HS-27A (cell line): Measurements from ENCODE around the gene AKR7A3.
"Not testable (repeated sequence)": the region's sequence is repeated elsewhere in the genome, so short reads cannot be mapped to it uniquely, and the experiment has no call there.

Experiments
- DNase-seq: peaks from one replicate; pipeline ENCODE4 v3.0.0-alpha.2; 2012; ENCODE audit warnings: low read depth, missing footprints

The AKR7A3 gene

DNA sequence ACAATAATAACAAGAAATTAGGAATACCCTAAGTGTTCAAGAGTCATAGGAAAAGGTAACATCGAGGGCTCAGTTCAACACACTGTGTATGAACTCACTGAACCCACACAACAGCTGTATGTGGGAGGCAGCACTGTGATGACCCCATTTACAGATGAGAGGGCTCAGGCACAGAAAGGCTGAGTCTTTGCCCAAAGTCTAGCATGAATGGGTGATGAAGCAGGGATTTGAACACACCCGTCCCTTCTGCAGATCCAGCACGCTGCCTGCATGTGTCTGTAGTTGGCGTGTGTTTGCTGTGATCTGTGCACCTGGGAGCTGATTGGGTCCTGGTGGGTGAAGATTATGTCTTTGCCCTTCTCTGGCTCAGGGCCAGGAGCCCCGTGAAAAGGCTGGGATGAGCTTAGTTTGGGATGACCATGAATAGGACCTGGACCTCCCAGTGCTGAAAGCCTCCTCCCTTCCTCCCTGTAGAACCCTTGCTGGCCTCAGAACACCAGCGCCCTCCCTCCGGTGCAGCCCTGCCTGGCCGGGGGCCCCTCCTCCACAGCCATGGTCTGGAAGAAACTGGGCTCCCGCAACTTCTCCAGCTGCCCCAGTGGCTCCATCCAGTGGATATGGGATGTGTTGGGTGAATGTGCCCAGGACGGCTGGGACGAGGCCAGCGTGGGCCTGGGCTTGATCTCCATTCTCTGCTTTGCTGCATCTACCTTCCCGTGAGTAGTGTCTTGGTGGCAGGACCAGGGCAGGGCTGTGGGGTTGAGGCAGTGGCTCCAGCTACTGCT lies 28.7 kb upstream of the AKR7A3 start:
- DNase-seq: no peak

DNA sequence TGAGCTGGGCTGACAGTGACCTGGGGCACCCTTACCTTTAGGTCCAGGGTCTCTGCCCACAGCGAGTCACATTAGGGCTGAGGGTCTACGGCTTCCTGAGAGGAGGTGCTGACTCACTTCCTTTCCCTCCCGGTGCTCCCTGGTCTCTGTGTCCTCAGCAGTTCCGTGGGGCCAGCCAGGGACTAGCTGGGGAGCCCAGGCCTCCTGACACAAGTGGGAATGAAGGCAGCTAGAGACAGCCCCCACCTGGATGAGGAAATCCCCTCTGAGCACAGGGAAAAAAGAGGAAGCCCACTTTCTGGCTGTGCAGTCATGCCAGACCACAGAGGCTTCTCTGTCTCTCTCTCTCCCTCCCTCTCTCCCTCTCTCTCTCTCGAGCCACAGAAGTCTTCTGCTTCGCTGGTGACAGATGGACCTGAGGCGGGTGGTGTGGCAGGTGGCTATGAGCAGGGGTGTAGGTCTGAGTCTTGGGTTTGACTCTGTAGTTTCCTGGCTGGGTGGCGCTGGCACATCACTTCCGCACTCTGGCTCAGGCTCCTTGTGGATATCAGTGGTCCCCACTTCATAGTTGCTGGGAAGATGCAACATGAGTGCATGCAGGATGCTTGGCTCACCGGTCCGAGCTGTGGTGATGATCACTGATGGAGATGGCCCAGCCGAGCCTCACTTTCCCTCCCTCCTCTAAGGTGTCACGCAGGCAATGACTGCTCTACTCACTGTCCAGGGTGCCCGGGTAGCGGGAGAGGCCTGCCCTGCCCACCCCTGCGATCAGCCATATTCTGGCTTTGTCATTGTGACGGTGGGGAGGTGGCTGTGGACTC lies 27.0 kb upstream of the AKR7A3 start:
- DNase-seq: no peak

DNA sequence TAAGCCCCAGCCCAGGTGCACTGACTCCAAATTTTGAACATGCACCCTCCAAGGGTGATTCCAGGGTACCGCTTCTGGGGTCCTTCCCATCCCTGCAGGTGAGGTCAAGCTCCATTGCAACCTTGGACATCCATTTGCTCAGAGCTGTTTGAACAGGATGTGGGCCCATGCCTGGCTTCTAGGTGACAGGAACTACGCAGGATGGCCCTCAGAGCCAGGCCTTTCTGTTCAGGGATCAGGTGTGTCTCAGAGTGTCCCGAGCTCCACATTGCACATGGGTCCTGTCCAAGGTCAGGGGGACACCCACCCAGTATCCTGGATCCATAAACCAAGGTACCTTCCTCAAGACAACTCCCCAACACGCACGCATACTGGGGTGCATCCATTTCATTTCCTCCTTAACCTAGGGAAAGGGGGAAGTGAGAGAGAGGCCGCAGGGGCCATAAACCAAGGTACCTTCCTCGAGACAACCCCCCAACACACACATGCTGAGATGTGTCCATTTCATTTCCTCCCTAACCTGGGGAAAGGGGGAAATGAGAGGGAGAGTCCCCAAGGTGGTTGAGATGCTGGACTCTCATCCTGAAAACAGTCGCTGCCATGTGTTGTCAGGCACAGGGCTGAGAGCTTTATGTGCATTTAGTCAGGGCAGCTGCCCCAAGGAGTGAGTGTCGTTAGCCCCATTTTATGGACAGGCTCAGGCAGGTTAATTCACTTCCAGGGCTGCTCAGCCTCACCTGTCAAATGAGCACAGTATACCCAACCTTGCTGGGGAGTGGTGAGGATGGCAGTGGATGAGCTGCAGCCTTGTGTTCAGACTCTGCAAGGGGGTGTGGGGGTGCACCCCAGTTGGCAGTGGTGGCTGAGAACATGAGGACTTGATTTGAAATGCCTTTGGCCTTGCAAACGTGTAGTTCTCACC lies 25.7 kb upstream of the AKR7A3 start:
- no peak for DNase-seq

DNA sequence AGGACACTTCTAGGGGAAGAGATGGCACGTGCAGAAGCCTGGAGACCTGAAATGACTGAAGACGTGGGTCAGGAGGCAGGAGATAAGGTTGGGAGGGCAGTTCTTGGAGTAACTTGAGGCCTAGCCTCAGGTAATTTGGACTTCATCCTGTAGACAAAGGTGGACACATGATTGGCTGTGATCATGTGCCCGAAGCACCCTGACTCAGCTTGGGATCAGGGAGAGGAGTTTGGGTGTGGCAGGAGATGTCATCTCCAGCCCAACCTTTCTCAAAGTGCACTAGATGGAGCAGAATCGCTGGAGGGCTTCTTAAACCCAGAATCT lies 25.0 kb upstream of the AKR7A3 start:
- DNase-seq: no peak

DNA sequence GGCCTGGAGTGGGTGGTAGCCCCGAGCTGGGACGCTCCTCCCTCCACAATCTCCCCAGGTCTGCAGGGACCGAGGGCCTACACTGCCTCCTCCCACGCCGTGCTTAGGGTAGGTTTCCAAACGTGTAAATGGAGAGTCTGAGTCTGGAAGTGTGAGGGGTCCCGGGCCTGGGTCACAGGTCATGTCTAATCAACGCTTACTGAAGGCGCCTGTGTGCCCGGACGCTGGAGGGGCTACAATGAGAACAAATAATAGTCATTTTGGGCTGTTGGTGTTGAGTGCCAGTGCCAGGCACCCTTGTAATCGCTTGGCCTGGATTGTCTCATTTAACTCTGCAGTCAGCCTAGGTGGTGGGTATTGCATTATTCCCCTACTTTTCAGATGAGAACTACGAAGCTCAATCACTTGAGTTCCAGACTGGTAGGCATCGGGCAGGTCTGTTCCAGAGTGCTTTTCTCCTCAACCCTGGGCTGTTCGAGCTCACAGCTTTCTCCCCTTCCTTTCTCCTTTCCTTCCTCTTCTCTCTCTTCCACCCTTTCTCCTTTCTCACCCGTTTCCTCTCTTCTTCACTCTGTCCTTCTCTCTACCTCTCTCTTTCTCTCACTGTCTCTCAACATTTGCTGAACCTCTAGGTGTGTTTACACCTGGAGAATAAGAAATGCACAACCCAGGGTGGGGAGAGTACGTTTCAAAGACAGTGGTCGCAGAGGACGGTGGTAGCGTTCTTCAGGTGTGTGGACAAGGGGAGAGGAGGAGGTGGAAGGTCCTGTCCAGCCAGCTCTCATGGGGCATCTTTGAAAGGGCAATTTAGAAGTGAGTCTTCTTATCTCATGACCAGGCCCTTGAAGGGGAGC lies 24.4 kb upstream of the AKR7A3 start:
- DNase-seq: peak; percentile 50

DNA sequence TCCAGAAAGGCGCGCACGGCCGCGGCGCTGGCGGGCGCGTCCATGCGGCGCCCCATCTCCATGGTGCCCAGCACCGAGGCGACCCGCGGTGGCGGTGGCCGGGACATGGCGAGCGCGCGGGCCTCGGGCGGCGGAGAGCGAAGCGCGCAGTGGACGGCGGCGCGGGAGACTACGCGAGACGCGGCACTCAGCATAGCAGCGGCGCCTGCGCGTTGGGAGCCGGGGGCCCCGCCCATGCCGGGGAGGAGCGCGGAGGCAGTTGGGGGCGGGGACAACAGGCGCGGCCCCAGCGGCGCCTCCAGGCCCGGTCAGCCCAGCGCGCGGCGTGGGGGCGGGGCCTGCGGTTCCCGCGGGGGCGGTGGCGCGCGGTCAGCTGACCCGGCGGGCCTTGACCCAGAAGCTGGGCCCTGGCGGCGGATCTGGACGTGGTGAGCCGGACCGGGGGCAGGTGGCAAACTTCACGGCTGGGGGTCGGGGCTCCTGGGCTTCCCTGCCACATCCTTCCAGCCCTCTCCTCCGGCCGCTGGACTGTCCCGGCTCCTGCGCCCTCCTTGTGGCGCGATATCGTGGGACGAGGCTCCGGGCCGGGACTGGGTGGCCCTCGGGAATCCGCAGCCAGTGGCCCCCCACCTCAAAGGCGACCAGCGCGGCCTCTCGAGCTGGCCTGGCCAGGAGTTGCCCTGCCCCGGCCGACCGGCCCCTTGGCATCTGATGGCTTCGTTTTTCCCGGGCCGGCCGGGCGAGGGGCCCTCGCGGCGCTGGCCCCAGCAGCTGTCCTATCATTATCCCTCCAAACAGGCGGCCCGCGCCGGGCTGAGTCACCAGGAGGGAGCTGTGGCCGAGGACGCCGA lies 23.6 kb upstream of the AKR7A3 start, which contains the start of the genes AKR7A2 and SLC66A1:
Gene AKR7A2 (minus strand): TSS at position 214 of the 851 bp plus-strand sequence. CDS start 20 bp downstream, at position 194.
Gene SLC66A1 (plus strand): TSS at position 396 of the 851 bp plus-strand sequence. CDS start 5,352 bp downstream, outside the sequence.
- peak; percentile 62 for DNase-seq

DNA sequence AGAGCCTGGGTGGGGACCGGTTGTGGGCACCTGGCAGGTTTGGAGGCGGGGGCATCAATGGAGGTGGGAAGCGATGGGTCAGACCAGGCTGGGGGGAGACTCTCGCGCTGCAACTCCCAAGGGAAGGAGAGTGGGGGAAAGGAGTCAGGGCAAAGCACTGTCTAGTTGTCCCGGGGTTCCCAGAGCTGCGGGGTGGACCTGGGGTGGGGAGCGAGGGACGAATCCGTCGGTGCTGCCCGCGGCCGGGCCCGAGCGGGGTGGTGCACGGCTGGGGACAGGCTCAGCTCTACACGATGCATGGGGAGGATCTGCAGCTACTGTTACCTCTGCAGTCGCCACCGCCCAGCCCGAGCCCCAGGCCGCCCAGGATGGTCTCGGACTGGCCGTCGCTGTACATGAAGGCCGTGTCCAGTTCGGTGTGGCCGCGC lies 22.9 kb upstream of the AKR7A3 start:
- DNase-seq: no peak

DNA sequence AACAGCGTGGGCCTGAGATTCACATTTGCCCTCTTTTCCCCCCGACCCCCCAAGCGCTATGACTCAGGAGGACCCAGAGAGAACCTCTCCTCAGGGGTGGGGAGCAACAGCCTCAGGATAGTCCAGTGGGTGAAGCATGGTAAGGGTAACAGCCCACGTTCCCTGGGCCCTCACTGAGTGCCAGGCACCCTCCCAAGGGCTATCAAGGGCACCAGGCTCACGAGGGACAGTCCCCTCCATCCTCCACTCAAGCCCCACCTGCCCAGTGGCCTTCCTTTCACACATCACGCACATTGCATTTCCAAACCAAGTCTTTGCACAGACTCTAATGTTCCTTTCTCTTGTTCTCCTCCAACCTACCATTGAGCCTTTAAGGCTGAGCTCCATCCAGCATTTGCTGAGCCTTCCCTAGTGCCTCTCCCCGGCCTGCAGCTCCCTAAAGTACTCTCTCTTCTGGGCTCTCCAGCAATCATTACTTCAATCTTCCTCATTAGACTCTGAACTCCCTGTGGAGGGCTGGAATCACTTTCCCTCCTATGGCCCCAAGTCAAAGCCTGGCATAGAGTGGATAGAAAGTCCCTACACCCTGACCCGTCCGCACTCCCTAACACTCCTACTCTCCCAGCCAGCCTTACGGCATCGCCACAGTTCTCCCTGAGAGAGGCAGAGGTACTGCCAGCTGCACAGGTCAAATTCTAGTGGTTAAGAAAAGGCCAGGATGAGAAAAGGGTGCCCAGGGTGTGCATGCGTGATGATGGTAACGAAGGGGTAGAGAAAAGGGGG lies 22.3 kb upstream of the AKR7A3 start:
- no peak for DNase-seq

DNA sequence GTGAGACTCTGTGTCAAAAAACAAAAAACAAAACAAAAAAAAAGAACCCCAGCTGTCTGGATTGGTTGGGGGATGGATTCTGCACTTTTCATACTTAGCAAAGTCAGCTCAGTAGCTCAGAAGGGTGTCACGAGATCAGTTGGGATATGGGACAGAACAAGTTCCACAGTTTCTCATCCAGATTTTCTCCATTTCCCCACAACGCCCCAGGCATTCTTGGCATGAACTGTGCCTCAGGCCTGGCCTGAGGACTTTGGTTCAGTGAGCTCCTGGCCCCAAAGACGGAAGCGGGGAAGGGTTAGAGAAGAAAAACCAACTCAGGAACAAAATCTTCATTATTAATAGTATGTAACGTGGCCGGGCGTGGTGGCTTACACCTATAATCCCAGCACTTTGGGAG lies 21.5 kb upstream of the AKR7A3 start:
- no peak for DNase-seq

DNA sequence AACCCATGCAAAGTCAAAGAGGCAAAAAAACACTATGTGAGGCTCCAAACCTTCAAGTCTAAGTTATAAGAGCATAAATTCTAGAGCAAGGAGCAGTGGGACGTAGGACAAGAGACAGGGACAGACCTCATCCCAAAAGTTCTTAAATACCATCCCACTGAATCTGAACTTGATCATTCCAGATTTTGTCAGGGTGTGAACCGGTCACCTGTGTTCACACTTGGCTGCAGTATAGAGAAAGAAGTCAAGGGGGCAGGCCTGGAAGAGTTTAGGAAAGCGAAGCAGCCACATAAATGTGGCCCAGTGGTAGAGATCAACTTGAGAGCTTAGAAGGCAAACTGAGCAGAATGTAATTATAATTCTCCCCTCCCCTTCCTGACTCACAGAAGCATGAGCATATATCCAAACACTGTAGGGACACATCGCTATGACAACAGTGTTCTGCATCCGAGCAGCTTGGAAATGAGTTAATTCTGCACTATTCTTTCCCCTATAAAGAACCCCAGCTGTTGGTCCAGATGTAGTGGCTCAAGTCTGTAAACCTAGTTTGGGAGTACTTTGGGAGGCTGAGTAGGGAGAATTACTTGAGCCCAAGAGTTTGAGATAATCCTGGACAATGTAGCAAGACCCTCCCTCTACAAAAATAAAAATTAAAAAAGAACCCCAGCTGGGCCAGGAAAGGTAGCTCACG lies 20.7 kb upstream of the AKR7A3 start:
- DNase-seq: no peak

DNA sequence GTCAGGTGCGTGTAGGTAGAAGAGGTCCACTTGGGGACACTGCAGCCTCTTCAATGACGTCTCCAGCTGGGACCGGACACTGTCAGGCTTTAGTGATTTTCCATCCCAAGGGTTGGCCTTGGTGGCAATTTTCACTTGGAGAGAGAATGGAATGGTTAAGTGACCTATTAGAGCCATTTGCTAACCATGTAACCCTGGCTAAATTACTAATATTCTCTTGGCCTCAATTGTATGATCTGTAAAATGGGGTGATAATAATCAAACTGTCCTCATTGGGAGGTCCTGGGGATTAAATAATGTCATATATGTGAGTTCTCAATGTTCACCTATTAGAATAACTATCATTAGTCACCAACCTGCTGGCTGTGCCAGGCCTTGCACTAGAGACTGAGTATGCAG lies 19.9 kb upstream of the AKR7A3 start:
- no peak for DNase-seq

DNA sequence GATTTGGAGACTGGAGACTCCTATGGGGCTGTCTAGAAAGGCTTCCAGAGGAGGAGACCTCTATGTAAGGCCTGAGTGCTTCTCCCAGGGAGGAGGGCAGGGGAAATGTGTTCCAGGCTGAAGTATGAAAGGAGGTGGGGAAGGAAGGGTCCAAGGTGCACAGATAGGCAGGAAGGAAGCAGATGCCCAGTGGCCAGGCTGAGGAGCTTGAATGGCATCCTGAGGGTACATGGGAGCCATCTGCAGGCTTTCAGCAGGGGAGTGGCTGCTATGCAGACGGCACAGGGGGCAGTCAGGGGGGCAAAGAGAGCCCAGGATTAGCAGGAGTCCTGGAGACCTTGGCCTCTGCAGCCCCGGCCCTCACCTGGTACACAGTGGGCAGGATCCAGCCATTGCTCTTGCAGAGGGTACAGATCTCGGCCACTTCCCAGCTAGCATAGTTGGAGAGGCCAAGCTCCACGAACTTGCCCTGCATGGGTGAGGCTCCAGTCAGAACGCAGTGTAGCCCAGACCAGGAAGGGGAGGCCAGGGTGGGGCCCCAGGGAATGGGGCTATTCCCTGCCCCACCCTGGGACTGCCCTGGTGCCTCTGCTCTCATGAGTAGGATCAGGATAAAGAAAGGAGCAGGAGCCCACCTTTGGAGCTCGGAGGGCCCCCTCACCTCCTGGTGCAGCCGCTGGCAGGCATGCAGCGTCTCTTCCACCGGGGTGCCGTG lies 19.4 kb upstream of the AKR7A3 start:
- no peak for DNase-seq

DNA sequence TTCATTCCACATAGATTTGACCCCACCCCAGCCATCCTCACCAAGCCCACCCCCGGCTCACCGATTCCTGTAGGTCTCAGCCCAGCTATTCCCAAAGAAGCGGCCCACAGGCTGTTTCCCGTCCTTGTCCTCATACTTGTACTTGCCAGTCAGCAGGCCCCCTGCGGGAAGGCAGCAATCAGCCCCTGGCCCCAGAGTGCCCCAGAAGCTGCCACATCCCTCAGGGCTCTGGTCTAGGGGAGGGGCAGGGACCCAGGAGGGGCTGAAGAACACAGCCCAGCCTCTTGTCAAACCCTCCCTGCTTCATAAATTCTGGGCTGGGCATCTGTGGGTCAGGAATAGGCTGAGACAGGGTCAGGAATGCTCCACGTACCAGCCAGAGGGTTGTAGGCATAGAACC lies 18.4 kb upstream of the AKR7A3 start:
- no peak for DNase-seq

DNA sequence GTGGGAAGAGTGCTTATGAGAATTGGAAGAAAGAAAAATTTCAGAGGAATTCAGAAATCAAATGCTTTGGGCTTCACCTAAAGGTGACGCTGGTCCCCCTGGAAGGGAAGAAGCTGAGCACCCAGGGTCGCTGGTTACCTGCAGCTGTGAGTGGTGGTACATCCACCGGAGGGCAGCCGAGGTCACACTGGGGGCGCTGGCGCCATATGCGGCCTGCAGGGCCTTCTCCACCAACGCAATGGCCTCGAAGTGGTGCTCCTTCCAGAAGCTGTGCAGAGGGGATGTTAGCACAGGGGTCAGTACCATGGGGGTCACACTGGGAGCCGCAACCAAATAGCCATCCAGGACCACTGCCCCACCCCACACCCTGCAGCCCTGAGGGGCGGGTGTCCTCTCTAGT lies 17.3 kb upstream of the AKR7A3 start:
- DNase-seq: no peak

DNA sequence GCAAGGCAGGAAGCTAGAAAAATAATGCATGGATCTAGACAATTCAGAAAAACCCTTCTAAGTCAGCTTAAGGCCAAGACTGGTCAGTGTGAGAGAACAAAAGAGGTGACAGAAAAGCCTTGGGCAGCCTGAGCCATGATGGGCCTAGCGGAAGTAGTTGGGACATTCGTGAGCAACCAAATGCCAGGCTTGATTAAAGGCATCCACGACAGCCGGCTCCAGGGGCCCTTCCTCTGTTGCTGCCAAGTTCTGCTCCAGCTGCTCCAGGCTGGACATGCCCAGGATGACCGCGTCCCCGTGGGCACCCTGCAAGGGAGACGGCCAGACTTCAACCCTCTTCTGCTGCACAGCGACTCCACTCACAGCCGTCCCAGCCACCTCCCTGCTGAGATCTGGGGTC lies 15.5 kb upstream of the AKR7A3 start:
- not testable (repeated sequence) for DNase-seq

DNA sequence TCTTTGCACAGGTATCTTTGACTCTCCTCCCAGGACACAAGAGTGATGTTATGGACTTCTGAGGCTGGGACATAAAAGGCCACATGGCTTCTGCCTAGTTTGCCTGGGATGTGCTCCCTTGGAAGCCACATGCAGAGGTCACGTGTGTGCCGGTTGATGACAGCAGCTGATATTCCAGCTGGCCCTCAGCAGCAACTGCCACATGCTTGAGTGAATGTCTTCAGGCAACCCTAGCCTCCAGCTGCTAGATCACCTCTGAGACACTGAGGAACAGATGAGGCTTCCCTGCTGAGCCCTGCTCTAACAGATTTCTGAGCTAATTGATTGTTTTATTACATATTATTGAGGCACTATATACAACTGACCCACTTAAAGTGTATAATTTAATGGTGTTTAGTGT lies 11.6 kb upstream of the AKR7A3 start:
- DNase-seq: no peak

DNA sequence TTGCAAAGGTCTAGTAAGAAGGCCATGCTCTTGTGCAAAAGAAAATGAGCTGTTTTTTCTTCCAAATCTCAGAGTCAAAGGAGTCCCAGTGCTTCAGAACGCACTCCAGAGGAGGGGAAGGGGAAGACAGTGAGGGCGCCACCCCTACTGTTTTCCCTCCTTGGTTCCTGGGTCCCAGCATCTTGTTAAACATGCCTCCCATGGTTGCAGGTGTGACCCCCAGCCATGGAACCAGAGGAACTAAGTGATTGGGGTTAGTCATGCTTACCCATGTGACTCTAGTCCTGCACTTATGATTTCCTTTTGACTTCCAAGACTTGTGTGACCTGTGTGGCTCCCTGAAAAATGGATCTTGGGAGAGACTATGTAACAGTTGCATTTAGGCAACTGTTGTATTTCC lies 6.1 kb upstream of the AKR7A3 start:
- no peak for DNase-seq

DNA sequence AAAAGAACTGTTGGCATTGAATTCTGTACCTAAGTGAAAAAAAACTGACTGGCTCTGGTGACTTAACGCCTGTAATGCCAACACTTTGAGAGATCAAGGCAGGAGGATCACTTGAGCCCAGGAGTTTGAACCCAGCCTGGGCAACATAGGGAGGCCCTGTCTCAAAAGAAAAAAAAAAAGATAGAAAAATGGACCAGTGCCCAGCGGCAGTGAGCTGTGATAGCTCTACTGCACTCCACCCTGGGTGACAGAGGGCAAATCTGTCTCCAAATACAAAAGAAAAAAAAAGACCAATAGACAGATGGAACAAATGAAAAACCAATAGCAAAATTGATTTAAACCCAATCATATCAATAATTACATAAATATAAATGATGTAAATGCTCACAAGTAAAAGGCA lies 674 bp upstream of the AKR7A3 start:
- DNase-seq: no peak
